ENCODE measurements around the gene FAM151A.

The FAM151A gene

GRCh38 chr1:54583871-54584270 lies 39.5 kb downstream of the FAM151A start:
- peaks cover 0 to 45% (median 31%) of the 10 kb centered on the region in 4 donors for H3K4me1 ChIP-seq
- H3K27ac ChIP-seq, result peak overlapping the region; percentile 87 to 98
- DNase-seq, result no peak
- no peaks in the 10 kb centered on the region for H3K9me3 ChIP-seq
- intact Hi-C loops (cut with DNase I; ENCODE audit: low total_unique reads), result no loop called here
- peaks cover 0 to 11% (median 5%) of the 10 kb centered on the region in 3 donors for H3K36me3 ChIP-seq
- no peak for TF ChIP-seq CTCF (IDR thresholded peaks at IDR 0.05)
- no peak overlapping the region for H3K4me3 ChIP-seq
- H3K27me3 ChIP-seq, result no peaks in the 10 kb centered on the region

- Histone ChIP-seq H3K27ac (peak overlapping the region; percentile 87 to 98), H3K9me3 (no peaks in the 10 kb centered on the region), H3K36me3 (peaks cover 0 to 7% (median 5%) of the 10 kb centered on the region in 3 donors), H3K4me1 (peaks cover 0 to 51% (median 33%) of the 10 kb centered on the region in 4 donors), H3K27me3 (no peaks in the 10 kb centered on the region), H3K4me3 (no peak overlapping the region)
- intact Hi-C loops (cut with DNase I; ENCODE audit: low total_unique reads), result no loop called here
- DNase-seq, result no peak
- no peak for TF ChIP-seq CTCF (IDR thresholded peaks at IDR 0.05)
These were observed 40.0 kb downstream of the FAM151A start for GRCh38 chr1:54583307-54583686.

- intact Hi-C loops (cut with DNase I; ENCODE audit: low total_unique reads), result no loop called here
- TF ChIP-seq CTCF (IDR thresholded peaks at IDR 0.05), result no peak
- Histone ChIP-seq H3K27ac (peak overlapping the region; percentile 87 to 98), H3K4me3 (no peak overlapping the region), H3K4me1 (peaks cover 0 to 56% (median 38%) of the 10 kb centered on the region in 4 donors), H3K36me3 (peaks cover 0 to 5% (median 5%) of the 10 kb centered on the region in 3 donors), H3K27me3 (no peaks in the 10 kb centered on the region), H3K9me3 (no peaks in the 10 kb centered on the region)
- no peak for DNase-seq
These were observed 40.6 kb downstream of the FAM151A start for GRCh38 chr1:54582566-54583306.

GRCh38 chr1:54581621-54582035 lies 41.7 kb downstream of the FAM151A start:
- Histone ChIP-seq H3K4me1 (peaks cover 0 to 65% (median 40%) of the 10 kb centered on the region in 4 donors), H3K27ac (peak overlapping the region; percentile 87 to 98), H3K36me3 (peaks cover 0 to 5% (median under 1%) of the 10 kb centered on the region in 3 donors), H3K4me3 (no peak overlapping the region), H3K9me3 (no peaks in the 10 kb centered on the region), H3K27me3 (no peaks in the 10 kb centered on the region)
- no peak for TF ChIP-seq CTCF (IDR thresholded peaks at IDR 0.05)
- intact Hi-C loops (cut with DNase I; ENCODE audit: low total_unique reads), result no loop called here
- DNase-seq, result peak; percentile 96 to 99

- peaks cover 0 to 5% (median 0%) of the 10 kb centered on the region in 3 donors for H3K36me3 ChIP-seq
- no peaks in the 10 kb centered on the region for H3K9me3 ChIP-seq
- TF ChIP-seq CTCF (IDR thresholded peaks at IDR 0.05), result no peak
- intact Hi-C loops (cut with DNase I; ENCODE audit: low total_unique reads), result no loop called here
- peaks cover 0 to 65% (median 40%) of the 10 kb centered on the region in 4 donors for H3K4me1 ChIP-seq
- no peak for DNase-seq
- H3K27me3 ChIP-seq, result no peaks in the 10 kb centered on the region
- H3K27ac ChIP-seq, result peak overlapping the region; percentile 87 to 98
- no peak overlapping the region for H3K4me3 ChIP-seq
These were observed 42.3 kb downstream of the FAM151A start for GRCh38 chr1:54580856-54581550.

Data from tibial artery (tissue), 4 donors.